GM21447 (cell line): ENCODE measurements around the gene ADAM10.

Source experiments
- ATAC-seq: cut with Tn5 transposase; IDR thresholded peaks from one replicate; pipeline ENCODE4 v1.9.1; 2021; ENCODE audit not compliant: unreplicated experiment

Gene ADAM10

DNA sequence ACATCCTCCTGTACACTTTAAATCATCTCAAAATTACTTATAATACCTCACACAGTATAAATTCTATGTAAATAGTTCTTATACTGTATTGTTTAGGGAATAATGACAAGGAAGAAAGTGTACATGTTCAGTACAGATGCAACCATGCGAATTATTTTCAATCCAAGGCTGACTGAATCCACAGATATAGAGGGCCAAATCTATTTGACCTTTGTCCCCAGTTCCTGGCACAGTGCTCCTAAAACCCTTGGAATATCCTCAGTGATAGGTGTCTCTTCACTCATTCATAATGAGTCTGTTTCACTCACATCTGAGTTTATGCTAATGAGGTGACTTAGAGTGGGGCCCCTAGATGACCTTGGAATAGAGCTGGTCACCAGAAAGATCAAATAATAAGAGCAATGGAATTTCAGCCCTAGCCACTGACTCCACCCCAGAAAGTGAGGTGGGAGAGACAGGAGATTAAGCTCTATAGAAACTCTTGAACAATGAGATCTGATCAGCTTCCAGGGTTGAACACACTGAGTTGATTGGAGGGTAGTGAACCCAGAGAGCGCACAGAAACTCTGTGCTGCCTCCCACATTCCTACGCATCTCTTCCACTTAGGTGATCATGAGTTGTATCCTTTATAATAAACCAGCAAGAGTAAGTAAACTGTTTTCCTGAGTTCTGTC lies 65.3 kb downstream of the ADAM10 start:
- no peak for ATAC-seq

DNA sequence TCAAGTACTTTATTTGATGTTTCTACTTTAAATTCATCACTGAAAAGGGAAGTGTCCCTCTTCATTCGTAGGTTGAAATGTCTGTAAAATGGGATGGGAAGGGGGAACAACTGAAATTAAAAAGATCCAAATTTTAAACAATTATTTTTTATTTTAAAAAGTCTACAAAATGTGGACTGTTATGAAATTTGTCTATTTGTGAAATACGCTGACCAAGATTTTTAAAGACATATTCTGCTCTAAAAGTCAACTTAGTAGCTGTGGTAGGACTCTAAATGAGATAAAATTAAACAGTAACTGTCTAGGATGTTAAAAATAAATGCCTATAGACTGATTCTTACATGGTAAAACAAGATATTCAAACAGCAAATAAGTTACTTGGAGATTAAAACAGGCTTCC lies 67.3 kb downstream of the ADAM10 start:
- no peak for ATAC-seq

DNA sequence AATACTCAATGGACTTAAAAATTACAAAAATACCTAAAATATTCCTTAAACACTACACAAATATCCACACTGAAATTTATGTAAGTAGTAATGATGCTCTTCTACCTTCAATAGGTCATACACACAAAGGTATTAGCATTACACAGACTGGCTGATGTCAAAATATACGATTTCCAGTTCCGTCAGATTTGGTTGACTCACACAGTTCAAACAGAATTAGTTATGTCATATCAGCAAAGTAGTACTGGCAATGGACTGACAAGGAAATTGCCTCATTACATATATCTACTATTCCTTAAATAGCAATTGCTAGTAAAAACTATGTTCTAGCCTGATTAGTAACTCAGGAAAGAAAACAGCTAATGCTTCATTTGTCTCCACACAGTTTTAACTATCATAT lies 70.8 kb downstream of the ADAM10 start:
- ATAC-seq, result no peak

DNA sequence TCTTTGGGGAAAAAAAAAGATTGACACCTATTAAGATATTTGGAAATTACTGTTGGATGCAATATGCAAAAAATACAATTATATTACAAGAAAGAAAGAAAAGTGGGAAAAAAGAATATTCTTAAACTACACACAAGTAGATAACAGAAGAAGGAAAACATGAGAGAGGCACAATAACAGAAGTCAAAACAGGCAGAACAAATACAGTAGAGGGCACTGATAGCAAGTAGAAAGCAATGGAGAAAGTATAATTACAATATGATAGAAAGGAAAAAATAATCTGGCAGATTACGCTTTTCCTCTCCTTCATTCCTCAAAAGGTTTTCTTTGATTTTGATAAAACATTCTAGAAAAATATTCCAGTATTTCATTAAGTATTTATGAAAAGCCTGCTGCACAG lies 72.1 kb downstream of the ADAM10 start:
- ATAC-seq, result no peak

DNA sequence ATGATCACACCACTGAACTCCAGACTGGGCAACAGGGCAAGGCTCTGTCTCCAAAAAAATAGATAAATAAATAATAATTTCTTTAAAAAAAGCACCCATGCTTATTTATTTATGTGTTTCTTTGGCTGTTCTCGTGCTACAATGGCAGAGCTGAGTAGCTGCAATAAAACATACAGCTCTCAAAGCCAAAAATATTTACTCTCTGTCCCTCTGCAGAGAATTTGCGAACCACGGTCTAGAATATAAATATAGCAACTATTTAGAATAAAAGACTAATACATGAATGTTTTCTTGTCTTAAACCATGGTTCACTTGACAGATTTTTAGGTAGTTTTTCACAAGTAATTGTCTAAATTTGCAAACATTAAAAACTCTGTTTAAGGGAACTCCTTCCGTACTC lies 72.7 kb downstream of the ADAM10 start:
- no peak for ATAC-seq

DNA sequence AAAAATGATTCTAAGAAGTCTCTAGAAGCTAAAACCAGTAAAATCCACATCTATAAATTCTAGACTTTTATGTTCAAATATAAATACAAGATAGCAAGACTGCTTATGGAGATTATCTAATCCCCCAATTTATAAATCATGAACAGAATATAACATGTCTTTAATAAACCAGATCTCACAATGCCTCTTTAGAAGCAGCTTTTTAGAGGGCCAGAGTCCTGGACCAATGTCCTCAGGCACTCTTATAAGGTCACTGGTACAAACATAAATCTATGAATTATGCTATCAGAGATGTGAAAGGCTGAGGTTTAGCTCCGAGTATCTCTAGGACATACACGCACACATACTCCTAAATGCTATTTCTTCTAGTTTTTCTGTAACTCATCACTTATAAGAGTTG lies 78.3 kb downstream of the ADAM10 start:
- no peak for ATAC-seq

DNA sequence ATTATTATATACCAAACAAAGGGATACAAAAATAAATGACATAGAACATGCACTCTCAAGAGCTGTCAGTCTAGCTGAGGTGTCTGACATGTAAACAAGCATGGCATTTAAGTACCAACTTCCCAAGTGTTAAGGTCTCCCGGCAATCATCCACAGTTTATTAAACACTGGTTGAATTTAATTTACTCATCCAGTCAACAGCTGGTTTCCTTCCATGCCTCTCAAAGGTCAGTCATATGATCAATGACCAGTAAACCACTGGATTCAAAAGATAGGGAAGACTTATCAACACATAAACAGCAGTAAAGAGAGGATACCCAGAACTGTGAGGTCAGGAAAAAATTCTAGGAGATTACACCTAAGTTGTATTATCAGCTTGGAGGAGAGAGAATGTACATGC lies 80.4 kb downstream of the ADAM10 start:
- ATAC-seq, result no peak

DNA sequence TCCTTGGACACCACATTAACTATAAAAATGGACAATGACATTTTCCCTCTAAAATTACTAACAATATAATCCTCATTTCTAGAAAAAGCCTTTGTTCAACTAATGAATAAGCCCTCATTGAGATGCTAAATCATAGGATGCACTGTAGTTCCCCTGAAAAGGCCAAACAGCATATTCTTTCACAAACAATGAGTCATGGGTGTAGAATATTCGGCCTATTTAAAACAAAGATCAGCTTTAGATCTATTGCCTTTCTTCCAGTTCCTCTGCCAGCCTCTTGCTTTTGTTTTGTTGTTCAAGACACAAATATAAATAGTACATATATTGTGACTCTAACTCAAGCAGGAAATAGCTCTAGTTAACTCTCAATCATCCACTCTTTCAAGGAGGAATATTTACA lies 82.5 kb downstream of the ADAM10 start:
- no peak for ATAC-seq

DNA sequence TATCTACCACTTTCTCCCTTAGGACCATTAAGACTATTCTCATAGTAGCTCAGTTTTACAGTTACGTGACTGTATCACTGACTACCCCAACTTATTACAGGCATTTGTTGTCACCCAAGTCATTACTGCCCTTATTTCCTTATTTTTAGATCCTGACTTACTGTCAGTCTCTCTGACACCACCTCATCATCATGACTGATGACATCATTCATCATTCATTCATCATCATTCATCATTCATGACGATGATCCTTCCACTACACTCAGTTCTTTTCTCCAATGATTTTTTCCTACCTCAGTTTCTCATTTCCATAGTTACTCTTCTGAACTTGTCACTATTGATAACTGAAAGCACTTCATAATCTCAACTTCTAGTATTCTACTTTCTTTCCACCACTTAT lies 83.8 kb downstream of the ADAM10 start:
- no peak for ATAC-seq

DNA sequence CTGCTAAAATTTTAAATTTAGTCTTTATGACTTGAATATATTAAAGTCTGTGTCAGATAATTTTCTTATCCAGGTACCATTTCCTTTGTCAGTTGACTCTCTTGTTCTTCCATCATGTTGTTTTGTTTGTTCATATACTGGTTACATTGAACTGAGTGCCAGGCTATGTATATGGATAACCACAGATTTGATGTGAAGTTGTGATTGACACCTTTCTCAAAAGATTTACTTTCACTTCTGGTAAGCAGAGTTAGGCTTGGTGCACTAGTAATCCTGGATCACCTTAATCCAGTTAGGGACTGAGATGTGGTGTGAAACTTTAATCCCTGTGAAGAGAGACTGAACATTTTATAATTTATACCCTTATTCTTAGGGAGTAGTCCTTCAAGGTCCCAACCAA lies 99.4 kb downstream of the ADAM10 start:
- no peak for ATAC-seq

DNA sequence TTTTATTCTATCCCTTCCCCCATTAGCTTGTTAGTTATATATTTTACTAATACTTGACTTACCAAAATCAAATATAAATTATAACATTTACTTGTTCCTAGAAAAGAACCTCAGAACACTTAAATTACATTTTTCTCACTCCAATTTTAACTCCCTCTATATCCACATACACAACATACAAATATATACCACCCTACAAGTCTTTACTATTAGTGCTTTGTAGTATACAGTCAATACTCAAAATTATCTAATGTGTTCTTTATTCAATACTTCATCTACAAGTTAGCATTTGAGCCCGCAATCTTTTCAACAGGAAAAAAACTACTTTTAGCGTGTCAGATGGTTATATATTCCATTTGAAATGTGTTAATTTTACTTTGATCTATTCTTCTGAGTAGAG lies 100.3 kb downstream of the ADAM10 start:
- ATAC-seq, result no peak

DNA sequence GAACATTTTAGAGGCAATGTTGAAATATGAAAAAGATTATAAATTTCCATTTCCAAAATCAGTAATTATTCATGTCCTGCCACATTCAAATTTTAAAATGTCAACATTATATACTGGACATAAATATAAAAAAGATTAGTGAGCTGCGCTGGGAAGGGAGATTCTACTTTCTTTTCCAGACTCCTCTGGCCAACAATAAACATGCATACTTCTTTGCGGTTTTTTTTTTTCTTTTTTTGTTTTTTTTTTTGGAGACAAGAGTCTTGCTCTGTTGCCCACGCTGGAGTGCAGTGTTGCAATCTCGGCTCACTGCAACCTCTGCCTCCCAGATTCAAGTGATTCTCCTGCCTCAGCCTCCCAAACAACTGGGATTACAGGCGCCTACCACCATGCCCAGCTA lies 105.5 kb downstream of the ADAM10 start:
- ATAC-seq, result no peak

DNA sequence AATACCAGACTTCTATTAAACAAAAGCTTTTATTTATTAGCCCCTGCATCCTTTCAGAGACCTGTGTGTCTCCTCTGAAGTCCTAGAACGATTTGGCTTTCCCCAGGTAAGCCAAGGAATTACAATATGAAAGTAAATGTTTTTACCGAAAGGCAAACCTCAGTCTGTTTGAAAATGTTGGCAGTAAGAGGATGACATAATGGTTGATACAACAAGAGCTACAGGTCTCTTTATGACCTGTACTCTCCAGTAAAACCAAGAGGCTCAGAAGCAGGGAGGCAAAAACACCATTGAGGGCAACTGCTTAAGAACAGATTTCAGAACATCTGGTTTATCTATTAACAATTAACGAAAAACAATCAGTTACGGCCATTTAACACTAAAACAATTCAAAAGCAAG lies 107.8 kb downstream of the ADAM10 start:
- ATAC-seq, result no peak

DNA sequence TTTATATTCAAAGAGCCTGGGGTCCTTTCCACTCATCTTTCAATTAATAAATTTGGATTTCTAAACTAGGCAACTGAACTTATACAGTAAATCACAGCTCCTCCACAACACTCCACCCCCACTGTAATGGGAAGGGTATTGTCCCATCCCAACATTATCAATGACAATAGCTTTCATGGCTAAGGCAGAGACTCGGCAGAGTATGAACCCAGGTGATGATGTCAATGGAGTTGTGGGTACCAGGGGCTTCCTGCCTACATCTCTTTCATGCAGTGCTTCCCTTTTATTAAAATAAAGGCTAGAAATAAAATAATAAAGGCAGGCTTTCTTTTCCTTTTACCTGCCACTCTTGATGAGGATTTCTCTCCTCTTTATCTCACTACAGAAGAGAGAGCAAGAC lies 109.5 kb downstream of the ADAM10 start:
- no peak for ATAC-seq

DNA sequence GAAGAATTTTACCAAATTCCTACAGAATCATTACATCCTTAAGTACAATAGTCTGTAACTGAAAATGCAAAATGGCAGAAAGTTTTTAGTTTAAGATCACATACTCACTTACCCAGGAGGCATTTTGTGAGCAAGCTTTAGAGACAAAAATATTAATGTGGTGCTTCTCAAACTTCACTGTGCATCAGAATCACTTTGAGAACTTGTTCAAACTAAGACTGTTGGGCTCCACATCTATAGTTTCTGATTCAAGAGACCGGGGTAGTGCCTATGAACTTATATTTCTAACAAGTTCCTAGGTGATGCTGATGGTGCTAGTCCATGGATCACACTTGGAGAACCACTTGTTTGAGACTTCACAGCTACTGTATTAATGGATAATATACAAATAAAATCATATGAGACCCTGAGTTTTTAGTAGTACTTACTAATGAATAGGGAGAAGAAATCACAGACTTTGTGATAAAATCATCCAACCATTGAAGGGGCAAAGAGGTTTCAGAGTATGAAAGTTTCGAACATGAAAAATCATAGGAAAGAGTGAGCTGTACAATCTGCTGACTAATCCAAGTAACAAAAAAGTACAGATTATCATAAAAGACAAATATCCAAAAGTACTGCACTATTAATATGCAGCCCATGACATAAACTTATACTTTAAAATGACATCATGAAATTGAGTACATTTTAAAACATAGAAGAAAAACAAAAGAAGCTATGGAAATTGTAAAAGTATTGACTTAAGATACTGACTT lies 110.3 kb downstream of the ADAM10 start:
- ATAC-seq, result no peak

DNA sequence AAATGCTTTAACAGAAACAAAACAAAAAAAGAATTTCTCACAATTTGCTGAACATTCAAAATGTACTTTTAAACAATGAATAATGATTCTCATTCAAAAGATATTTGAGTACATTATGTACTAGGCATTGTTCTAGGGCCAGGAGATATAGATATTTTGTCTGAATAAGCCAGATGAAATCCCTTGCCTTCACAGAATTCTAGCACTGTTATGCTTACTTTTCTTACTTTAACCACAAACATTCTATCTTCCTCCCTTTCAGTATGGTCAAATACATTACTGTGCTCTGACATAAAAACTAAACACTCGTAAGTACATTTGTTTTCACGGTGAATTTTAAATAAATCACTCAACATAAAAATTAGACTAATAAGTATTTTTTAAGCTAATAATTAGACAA lies 116.7 kb downstream of the ADAM10 start:
- ATAC-seq, result no peak

DNA sequence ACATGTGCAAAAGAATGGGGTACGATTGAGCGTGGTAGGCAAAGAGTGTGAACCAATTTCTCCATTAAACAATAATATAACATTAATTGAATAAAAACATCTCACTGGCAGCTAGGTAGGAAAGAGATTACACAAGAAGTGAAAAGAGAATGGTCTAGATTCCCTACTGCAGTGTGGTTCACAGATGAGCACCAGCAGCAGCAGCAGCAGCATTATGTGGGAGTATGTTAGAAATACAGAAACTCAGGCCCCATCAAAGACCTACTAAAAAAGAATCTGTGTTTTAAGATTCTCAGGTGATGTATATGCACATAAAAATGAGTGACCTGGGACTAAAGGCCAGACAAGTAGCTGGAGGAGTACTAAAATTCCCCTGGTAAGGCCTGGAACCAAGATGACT lies 118.2 kb downstream of the ADAM10 start:
- no peak for ATAC-seq

DNA sequence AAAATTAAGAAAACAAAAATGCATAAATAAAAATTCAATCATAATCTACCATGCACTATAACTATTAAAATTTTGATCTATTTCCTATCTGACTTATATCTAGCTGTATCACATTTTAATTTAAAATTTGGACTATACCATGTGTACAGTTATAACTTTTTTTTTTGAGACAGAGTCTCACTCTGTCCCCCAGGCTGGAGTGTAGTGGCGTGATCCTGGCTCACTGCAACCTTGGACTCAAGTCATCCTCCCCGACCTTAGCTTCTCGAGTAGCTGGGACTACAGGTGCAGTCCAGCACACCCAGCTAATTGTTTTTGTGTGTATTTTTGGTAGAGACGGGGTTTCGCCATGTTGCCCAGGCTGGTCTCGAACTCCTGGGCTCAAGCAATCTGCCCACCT lies 119.9 kb downstream of the ADAM10 start:
- ATAC-seq, result no peak

DNA sequence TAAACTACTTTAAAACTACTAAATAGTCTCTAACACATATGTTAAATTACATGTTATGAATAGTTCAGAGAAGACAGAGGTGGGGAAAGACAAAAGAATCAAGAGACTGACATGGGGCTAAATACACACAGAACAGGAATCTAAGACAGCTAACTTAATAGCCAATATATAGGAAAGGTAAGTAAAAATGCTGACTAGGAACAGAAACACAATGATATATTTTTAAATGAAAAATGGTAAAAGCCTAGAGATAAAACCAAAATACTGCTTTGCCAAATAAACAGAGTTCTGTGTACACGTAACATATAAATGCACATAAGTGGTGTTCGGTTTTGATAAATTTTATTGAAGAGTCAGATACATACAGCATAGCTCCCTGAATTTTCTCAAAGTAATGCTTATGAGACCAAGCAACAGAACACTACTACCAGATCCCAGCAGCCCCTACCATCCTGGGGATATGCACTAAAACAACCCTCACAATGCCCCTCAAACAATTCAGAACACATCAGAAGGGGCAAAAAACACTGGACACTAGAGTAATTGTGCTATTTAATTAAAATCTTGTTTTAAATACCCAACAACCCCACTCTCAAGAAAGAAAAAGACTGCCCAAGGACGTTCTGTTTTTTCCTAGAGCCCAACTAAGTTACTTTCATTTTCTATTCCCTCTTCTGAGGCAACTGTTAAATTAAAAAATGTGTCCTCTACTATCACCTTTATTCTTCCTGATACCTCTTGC lies 121.1 kb downstream of the ADAM10 start:
- ATAC-seq, result no peak

DNA sequence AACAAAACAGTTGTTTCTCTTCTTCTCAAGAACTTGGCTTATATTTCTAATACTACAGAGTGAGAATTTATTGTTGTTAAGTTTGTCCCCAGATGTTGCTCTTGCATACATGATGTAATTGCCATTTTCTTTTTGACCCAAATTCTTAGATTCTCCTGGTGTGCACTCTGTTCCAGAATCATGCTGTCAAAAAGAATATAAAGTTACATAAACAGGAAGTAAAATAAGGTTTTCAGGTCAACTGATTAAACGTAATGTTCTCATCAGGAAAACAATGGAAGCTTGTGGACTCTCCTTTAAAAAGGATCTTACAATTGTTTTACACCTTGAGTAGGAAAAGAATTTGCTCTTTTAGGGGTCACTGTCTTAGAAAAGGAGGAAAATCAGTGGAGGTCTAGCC lies 121.8 kb downstream of the ADAM10 start:
- ATAC-seq, result no peak

DNA sequence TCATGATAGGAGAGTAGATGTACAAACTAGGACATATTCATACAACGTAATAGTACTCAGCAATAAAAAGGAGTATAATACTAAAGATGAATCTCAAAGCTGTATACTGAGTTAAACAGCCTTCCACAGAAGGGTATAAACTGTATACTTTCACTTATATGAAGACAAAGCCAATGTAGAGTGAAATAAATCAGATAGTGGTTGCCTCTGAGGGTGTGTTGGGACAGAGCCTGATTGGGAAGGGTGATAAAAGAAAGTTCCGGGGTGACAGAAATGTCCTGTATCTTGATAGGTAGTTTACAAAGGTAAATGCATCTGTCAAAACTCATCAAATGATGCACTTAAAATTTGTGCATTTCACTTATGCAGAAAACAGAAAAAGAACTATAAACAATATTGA lies 122.5 kb downstream of the ADAM10 start:
- no peak for ATAC-seq

DNA sequence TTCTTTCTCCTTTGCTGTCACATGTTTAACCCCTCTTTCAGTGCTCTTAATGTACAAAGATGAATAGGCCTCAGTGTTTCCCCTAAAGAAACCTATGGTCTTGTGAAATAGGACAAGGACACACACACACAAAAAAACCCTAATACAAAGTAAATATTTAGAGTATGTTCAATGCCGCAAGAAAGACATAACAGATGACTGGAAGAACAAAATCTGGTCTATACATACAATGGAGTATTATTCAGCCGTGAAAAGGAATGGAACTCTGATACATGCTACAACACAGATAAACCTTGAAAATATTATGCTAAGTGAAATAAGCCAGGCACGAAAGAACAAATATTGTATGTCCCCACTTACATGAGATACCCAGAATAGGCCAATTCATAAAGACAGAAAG lies 123.1 kb downstream of the ADAM10 start:
- ATAC-seq, result no peak
